A549 (cell line): ENCODE results near the gene CDC42EP5. TPM values are rescaled to one million over a fixed set of nuclear protein-coding genes. Genes with fewer than 3 reads are reported as not detected.

ENCODE experiments used
- ATAC-seq, 2 experiments: fragments of 200-7000 bp in 1 of 2; fragments of >200 bp in 1 of 2; cut with Nextera tagmentation in 1 of 2; cut with Tn5 transposase in 1 of 2; 3 replicates each; pipeline versions ENCODE4 v1.8.0 to v1.9.1; 2018 to 2020; ENCODE audit warnings: mild to moderate bottlenecking in 1 of 2, moderate library complexity in 1 of 2
- CTCF ChIA-PET: fragments of 300-600 bp; sonication (Branson Sonifier 250); formaldehyde crosslinking; extraction: SDS; loops from one replicate; lab custom pipeline; 2021; ENCODE audit warnings: antibody characterized with exemption, inconsistent platforms; lab: Yijun Ruan, JAX
- POLR2A ChIA-PET: fragments of 350-600 bp; formaldehyde crosslinking; extraction: SDS; loops from one replicate; lab custom pipeline; 2021; ENCODE audit warnings: antibody characterized with exemption, inconsistent platforms; lab: Yijun Ruan, JAX
- DNase-seq, 2 experiments: peaks; one replicate each; pipeline versions ENCODE4 v3.0.0 to v3.0.0-alpha.2; 2011 to 2016; ENCODE audit warnings: low read depth in 1 of 2, low spot score in 1 of 2
- FAIRE-seq: peaks from 2 replicates; lab custom pipeline; 2011; peaks lifted over from hg19 to GRCh38; lab: Jason Lieb, UNC
- H3K27ac ChIP-seq, 2 experiments: fragments of >200 bp; sonication (Bioruptor Twin); formaldehyde crosslinking; 3 replicates each; pipeline ENCODE4 v1.5.1; 2016 to 2017
- H3K4me1 ChIP-seq: fragments of >200 bp; sonication (Bioruptor Twin); formaldehyde crosslinking; 3 replicates; pipeline ENCODE4 v1.6.1; 2016
- H3K4me2 ChIP-seq: fragments of >200 bp; sonication (Bioruptor Twin); formaldehyde crosslinking; 3 replicates; pipeline ENCODE4 v1.6.1; 2016
- H3K4me3 ChIP-seq: fragments of >200 bp; sonication (Bioruptor Twin); formaldehyde crosslinking; 3 replicates; pipeline ENCODE4 v1.5.1; 2016
- H3K9me3 ChIP-seq: fragments of >200 bp; sonication (Bioruptor Twin); formaldehyde crosslinking; 3 replicates; pipeline ENCODE4 v1.6.1; 2016
- CEBPB ChIP-seq, 2 experiments: fragments of >200 bp in 1 of 2; sonication (Bioruptor Twin) in 1 of 2; formaldehyde crosslinking in 1 of 2; IDR thresholded peaks; 2 replicates each; pipeline ENCODE4 v1.6.1; 2012 to 2016
- EHF ChIP-seq: fragments of 250-450 bp; sonication (Bioruptor Pico); IDR thresholded peaks from 2 replicates; pipeline ENCODE4 v1.5.0; 2020; ENCODE audit warnings: mild to moderate bottlenecking
- EHMT2 ChIP-seq: fragments of 200-600 bp; sonication (generic); IDR thresholded peaks from 2 replicates; pipeline ENCODE4 v1.6.1; 2016; ENCODE audit warnings: antibody characterized with exemption, low read depth, mild to moderate bottlenecking, moderate library complexity
- FOXS1 ChIP-seq: fragments of 250-450 bp; sonication (Bioruptor Pico); IDR thresholded peaks from 2 replicates; pipeline ENCODE4 v1.5.0; 2020; ENCODE audit warnings: mild to moderate bottlenecking, moderate library complexity
- GATA3 ChIP-seq: IDR thresholded peaks from 2 replicates; pipeline ENCODE4 v1.6.1; 2012; ENCODE audit warnings: borderline replicate concordance
- HMGXB4 ChIP-seq: fragments of 250-450 bp; sonication (Bioruptor Pico); IDR thresholded peaks from 2 replicates; pipeline ENCODE4 v1.5.0; 2021; ENCODE audit warnings: mild to moderate bottlenecking, moderate library complexity, borderline replicate concordance
- KDM5A ChIP-seq: fragments of 200-600 bp; sonication (generic); IDR thresholded peaks from 2 replicates; pipeline ENCODE4 v1.6.1; 2016; ENCODE audit warnings: antibody characterized with exemption, mild to moderate bottlenecking
- MAZ ChIP-seq: fragments of 150-350 bp; IDR thresholded peaks from 2 replicates; pipeline ENCODE4 v1.6.1; 2014; ENCODE audit warnings: antibody characterized with exemption, low read depth, low read length, borderline replicate concordance
- MYC ChIP-seq: IDR thresholded peaks from 2 replicates; pipeline ENCODE4 v1.6.1; 2012; ENCODE audit warnings: mild to moderate bottlenecking, inconsistent platforms, low read length, improper control_type of control experiment, borderline replicate concordance
- PBX3 ChIP-seq: IDR thresholded peaks from 2 replicates; pipeline ENCODE4 v1.6.1; 2012
- PHF8 ChIP-seq: fragments of 200-600 bp; sonication (generic); IDR thresholded peaks from 2 replicates; pipeline ENCODE4 v1.6.1; 2016; ENCODE audit warnings: low read depth, mild to moderate bottlenecking, antibody characterized with exemption, moderate library complexity, borderline replicate concordance
- RARB ChIP-seq: fragments of 250-450 bp; sonication (Bioruptor Pico); IDR thresholded peaks from 2 replicates; pipeline ENCODE4 v1.8.0; 2021; ENCODE audit warnings: mild to moderate bottlenecking, moderate library complexity
- RCOR1 ChIP-seq: fragments of 150-350 bp; IDR thresholded peaks from 2 replicates; pipeline ENCODE4 v1.6.1; 2014; ENCODE audit warnings: antibody characterized with exemption, low read length, low read depth
- SMC3 ChIP-seq: fragments of >200 bp; sonication (Bioruptor Twin); formaldehyde crosslinking; IDR thresholded peaks from 3 replicates; pipeline ENCODE4 v1.6.1; 2018; ENCODE audit warnings: inconsistent platforms
- ZNF302 ChIP-seq: fragments of 250-450 bp; sonication (Bioruptor Pico); IDR thresholded peaks from 2 replicates; pipeline ENCODE4 v1.9.0; 2021; ENCODE audit warnings: inconsistent platforms, mild to moderate bottlenecking, moderate library complexity
- WGBS: methylation state at CpG from one replicate; pipeline ENCODE4 v1.1.6; 2017; ENCODE audit errors: missing lambda C conversion rate; 5-methylcytosine and 5-hydroxymethylcytosine counted together
- polyA plus RNA-seq, 4 experiments: library from polyadenylated mRNA; depleted of rRNA in 3 of 4; stranded (reverse); fragments of >200 nt; fragmentation: RNase III in 1 of 4; extraction: RNeasy Plus Mini Kit Qiagen cat#74134 plus additional on column Dnase treatment in 1 of 4; gene quantifications; 2 replicates in 3 of 4; 3 replicates in 1 of 4; pipeline ENCODE4 v1.2.3, GENCODE V29; 2011 to 2017
- TF ChIP-seq, protein P1 (sequence below): fragments of 150-350 bp; IDR thresholded peaks from 2 replicates; pipeline ENCODE4 v1.6.1; 2014; ENCODE audit warnings: low read depth, mild to moderate bottlenecking, low read length
- TF ChIP-seq, protein P2 (sequence below): fragments of >200 bp; sonication (Bioruptor Twin); formaldehyde crosslinking; IDR thresholded peaks from 3 replicates; pipeline ENCODE4 v1.6.1; 2016
- TF ChIP-seq, protein P3 (sequence below): fragments of 200-600 bp; sonication (generic); IDR thresholded peaks from 2 replicates; pipeline ENCODE4 v1.6.1; 2016; ENCODE audit warnings: antibody characterized with exemption, mild to moderate bottlenecking, moderate library complexity

CDC42EP5 gene
- polyA plus RNA-seq, 2 of the 4 experiments (the other 2 are of a cell fraction), result not detected

GRCh38 chr19:54518844-54519243 is 45.7 kb upstream of the CDC42EP5 start:
- CTCF ChIA-PET, result interaction anchor here (1.1 kb wide), 1 partner anchor 40 kb away, joined by 3 read pairs; no protein-coding TSS in a partner anchor
- 4% methylated on average over 5 of the region's 5 CpGs for WGBS
- no peak for ATAC-seq
- DNase-seq, result no peak
- no peaks in the 10 kb centered on the region for H3K4me1 ChIP-seq
- FAIRE-seq, result no peak
- no peak overlapping the region for H3K4me3 ChIP-seq
- no peak overlapping the region for H3K4me2 ChIP-seq
- TF ChIP-seq CEBPB (IDR thresholded peaks at IDR 0.05) (no peak), ZNF302 (no peak), PHF8 (no peak), GATA3 (no peak), RCOR1 (no peak), FOXS1 (no peak), EHF (CRISPR knock-in tag) (no peak)
- TF ChIP-seq, protein P1, sequence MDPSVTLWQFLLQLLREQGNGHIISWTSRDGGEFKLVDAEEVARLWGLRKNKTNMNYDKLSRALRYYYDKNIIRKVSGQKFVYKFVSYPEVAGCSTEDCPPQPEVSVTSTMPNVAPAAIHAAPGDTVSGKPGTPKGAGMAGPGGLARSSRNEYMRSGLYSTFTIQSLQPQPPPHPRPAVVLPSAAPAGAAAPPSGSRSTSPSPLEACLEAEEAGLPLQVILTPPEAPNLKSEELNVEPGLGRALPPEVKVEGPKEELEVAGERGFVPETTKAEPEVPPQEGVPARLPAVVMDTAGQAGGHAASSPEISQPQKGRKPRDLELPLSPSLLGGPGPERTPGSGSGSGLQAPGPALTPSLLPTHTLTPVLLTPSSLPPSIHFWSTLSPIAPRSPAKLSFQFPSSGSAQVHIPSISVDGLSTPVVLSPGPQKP, result no peak
- TF ChIP-seq, protein P2, sequence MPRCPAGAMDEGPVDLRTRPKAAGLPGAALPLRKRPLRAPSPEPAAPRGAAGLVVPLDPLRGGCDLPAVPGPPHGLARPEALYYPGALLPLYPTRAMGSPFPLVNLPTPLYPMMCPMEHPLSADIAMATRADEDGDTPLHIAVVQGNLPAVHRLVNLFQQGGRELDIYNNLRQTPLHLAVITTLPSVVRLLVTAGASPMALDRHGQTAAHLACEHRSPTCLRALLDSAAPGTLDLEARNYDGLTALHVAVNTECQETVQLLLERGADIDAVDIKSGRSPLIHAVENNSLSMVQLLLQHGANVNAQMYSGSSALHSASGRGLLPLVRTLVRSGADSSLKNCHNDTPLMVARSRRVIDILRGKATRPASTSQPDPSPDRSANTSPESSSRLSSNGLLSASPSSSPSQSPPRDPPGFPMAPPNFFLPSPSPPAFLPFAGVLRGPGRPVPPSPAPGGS, result no peak
- no peaks in the 10 kb centered on the region for H3K9me3 ChIP-seq
- no peak overlapping the region for H3K27ac ChIP-seq
- POLR2A ChIA-PET, result interaction anchor here (0.5 kb wide), 1 partner anchor 957 kb away, joined by 3 read pairs; the partner anchor contains the start of gene ZNF628

DNA sequence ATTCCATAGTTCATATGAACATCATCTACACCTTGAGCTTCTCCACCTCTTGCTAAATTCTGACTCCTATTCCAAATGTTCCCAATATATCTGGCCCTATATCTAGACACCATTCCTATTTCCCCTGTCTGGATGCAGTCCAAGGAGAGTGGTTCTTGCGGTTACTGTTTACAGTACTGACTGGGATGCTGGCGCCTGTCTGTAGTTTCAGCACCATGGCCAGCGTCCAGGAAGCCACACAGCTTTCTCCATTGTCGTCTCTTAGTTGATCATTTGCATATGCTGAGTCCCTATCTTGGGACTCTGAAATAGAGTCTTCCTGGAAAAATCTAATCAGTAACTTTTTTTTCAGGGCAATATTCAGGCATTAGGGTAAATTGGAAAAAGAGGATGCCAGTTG is 44.4 kb upstream of the CDC42EP5 start:
- 9% methylated on average over 4 of the region's 4 CpGs for WGBS
- no peaks in the 10 kb centered on the region for H3K9me3 ChIP-seq
- FAIRE-seq (peak; percentile 54), ATAC-seq (peak; percentile 63 to 66; a peak in 3 of 6 replicates), DNase-seq (peak; percentile 29 to 40)
- H3K4me2 ChIP-seq, result no peak overlapping the region
- ChIA-PET POLR2A (interaction anchor here (0.6 kb wide), 1 partner anchor 418 kb away, joined by 3 read pairs; no protein-coding TSS in a partner anchor), CTCF (no interaction called here)
- no peak overlapping the region for H3K27ac ChIP-seq
- TF ChIP-seq, protein P3, sequence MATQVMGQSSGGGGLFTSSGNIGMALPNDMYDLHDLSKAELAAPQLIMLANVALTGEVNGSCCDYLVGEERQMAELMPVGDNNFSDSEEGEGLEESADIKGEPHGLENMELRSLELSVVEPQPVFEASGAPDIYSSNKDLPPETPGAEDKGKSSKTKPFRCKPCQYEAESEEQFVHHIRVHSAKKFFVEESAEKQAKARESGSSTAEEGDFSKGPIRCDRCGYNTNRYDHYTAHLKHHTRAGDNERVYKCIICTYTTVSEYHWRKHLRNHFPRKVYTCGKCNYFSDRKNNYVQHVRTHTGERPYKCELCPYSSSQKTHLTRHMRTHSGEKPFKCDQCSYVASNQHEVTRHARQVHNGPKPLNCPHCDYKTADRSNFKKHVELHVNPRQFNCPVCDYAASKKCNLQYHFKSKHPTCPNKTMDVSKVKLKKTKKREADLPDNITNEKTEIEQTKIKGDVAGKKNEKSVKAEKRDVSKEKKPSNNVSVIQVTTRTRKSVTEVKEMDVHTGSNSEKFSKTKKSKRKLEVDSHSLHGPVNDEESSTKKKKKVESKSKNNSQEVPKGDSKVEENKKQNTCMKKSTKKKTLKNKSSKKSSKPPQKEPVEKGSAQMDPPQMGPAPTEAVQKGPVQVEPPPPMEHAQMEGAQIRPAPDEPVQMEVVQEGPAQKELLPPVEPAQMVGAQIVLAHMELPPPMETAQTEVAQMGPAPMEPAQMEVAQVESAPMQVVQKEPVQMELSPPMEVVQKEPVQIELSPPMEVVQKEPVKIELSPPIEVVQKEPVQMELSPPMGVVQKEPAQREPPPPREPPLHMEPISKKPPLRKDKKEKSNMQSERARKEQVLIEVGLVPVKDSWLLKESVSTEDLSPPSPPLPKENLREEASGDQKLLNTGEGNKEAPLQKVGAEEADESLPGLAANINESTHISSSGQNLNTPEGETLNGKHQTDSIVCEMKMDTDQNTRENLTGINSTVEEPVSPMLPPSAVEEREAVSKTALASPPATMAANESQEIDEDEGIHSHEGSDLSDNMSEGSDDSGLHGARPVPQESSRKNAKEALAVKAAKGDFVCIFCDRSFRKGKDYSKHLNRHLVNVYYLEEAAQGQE, result peak; percentile 98
- TF ChIP-seq EHMT2 (peak; percentile 96), SMC3 (no peak)
- no peaks in the 10 kb centered on the region for H3K4me1 ChIP-seq
- H3K4me3 ChIP-seq, result no peak overlapping the region

DNA sequence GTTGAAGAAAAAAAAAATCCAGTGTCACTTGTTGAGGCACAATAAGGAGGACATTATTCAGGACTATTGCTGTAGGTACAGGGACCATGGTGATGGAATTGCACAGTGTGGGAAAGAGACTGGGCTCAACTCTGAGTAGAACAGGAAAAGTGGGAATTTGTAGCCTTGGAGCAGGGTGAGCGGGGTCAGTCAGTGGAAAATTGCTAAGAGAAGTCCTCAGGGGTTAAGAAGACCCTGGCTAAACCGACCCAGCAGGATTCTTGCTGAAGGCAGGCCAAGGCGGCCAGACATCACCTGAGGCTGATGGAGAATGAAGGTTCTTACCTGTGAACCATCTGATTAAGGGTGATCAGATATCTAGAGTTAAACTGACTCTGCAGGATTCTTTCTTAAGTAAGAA is 42.1 kb upstream of the CDC42EP5 start:
- Histone ChIP-seq H3K4me2 (no peak overlapping the region), H3K27ac (no peak overlapping the region), H3K4me3 (no peak overlapping the region), H3K9me3 (no peaks in the 10 kb centered on the region), H3K4me1 (no peaks in the 10 kb centered on the region)
- 0% methylated on average over 3 of the region's 3 CpGs for WGBS
- CTCF ChIA-PET, result interaction anchor here (1.0 kb wide), 1 partner anchor 459 kb away, joined by 3 read pairs; no protein-coding TSS in a partner anchor
- no peak for ATAC-seq
- FAIRE-seq, result no peak
- POLR2A ChIA-PET, result no interaction called here
- TF ChIP-seq PBX3 (no peak), MYC (no peak), KDM5A (no peak), HMGXB4 (CRISPR knock-in tag) (no peak), RARB (CRISPR knock-in tag) (no peak), MAZ (no peak)
- TF ChIP-seq, protein P3, result no peak
- no peak for DNase-seq
